ENCODE results near the gene FNDC3B.

- no peak for TF ChIP-seq DPF2 (IDR thresholded peaks at IDR 0.05)
- TF ChIP-seq, protein P1, sequence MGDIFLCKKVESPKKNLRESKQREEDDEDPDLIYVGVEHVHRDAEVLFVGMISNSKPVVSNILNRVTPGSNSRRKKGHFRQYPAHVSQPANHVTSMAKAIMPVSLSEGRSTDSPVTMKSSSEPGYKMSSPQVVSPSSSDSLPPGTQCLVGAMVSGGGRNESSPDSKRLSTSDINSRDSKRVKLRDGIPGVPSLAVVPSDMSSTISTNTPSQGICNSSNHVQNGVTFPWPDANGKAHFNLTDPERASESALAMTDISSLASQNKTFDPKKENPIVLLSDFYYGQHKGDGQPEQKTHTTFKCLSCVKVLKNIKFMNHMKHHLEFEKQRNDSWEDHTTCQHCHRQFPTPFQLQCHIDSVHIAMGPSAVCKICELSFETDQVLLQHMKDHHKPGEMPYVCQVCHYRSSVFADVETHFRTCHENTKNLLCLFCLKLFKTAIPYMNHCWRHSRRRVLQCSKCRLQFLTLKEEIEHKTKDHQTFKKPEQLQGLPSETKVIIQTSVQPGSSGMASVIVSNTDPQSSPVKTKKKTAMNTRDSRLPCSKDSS (IDR thresholded peaks at IDR 0.05; ENCODE audit: low read depth, partially characterized antibody), result no peak
- no peak for TF ChIP-seq FOXK2 (conservative IDR thresholded peaks at IDR 0.05 in 1 of 2, IDR thresholded peaks at IDR 0.05 in 1 of 2; ENCODE audit: low read depth in 2 of 2)
Measured at GRCh38 chr3:172376881-172377280, 337.5 kb downstream of the FNDC3B start.
